NCI-H774 (cell line): ENCODE data around the gene TMC2.

Source experiments
- DNase-seq: peaks from one replicate; lab custom pipeline; 2025; lab: John Stamatoyannopoulos, UW

The TMC2 gene

GRCh38 chr20:2578475-2579192 lies 42.3 kb downstream of the TMC2 start:
- DNase-seq = no peak

- DNase-seq = no peak
Observed at GRCh38 chr20:2585811-2586210, 49.4 kb downstream of the TMC2 start.

- DNase-seq = no peak
Observed at GRCh38 chr20:2593756-2594155, 57.4 kb downstream of the TMC2 start.

- no peak for DNase-seq
Observed at GRCh38 chr20:2595076-2595475, 58.7 kb downstream of the TMC2 start.

DNA sequence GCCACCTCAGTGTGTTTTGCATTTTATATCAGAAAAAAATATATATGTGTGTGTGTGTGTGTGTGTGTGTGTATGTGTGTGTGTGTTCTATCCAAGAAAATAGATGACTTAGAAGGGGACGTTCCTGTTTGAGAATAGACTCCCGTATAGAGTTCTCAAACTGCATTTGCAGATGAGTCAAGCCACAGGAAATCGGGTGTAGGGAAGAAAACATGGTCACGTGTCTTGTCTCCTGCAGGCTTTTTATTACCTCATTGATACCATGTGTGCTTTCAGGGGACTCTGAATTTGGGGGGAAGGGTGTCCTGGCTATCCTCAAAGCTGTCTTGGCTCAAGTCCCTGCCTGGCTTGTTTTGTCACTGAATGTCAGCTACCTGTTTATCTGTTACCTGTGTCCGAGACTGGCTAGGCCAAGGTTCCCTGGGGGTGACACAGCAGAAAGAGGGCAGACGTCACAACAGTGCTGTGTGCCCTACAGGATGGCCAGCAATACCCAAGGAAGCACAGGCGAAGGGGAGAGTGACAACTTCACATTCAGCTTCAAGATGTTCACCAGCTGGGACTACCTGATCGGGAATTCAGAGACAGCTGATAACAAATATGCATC lies 60.4 kb downstream of the TMC2 start:
- DNase-seq = no peak

- no peak for DNase-seq
Observed at GRCh38 chr20:2599288-2600006, 63.1 kb downstream of the TMC2 start.

DNA sequence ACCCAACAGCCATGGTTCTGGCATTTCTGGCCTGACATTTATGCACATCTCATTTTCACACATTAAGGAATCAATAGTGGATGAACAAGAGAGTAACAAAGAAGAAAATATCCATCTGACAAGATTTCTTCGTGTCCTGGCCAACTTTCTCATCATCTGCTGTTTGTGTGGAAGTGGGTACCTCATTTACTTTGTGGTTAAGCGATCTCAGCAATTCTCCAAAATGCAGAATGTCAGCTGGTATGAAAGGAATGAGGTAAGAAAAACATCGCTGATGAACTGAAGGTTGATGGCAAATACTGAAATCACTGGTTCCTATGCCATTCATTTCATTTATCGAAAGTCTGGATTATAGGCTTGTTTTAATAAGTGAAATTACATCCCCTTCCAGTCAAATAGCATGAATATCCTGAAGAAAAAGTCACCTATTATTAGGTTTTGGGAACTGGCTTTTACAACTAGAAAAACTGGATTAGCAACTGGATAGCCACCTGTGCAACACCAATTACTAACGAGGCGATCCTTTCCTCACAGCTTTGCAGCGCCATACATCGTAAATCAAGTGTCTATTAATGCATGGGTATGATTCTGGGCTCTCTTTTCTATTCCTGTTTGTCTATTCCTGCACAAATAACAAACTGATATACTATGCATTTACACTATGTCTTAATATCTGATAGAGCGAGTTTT lies 65.8 kb downstream of the TMC2 start:
- DNase-seq = no peak

- no peak for DNase-seq
Observed at GRCh38 chr20:2602746-2603145, 66.4 kb downstream of the TMC2 start.

DNA sequence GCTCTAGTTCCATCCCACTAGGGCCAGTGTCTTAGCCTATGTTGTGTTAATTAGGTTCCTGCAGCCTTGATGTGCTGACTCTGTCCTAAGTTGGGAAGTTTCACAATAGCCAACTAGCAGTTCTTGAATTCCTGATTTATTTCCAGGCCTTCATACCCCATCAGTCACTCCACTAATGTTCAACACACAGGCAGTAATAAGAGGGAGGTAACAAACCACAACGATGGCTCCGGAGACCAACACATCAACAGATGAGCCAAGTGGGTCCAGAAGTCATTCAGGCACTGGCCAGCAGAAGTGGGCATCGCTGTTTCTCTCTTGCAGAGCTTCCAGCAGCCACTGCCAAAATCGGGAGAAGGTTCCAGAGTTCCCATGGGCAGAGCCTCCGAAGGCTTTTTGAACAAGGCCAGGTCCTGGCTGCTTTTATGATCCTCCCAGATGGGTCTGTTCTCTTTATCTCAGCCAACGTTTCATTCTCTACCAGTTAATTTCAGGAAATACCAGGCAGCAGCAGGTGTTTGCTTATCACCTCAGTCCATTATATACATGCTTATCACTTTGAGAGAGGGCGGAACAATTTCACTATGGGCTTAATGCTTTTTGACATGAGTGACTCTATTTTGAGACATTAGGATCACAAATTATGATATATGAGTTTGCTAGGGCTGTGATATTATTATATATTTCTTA lies 67.6 kb downstream of the TMC2 start:
- no peak for DNase-seq

- DNase-seq = no peak
Observed at GRCh38 chr20:2604506-2604835, 68.1 kb downstream of the TMC2 start.

DNA sequence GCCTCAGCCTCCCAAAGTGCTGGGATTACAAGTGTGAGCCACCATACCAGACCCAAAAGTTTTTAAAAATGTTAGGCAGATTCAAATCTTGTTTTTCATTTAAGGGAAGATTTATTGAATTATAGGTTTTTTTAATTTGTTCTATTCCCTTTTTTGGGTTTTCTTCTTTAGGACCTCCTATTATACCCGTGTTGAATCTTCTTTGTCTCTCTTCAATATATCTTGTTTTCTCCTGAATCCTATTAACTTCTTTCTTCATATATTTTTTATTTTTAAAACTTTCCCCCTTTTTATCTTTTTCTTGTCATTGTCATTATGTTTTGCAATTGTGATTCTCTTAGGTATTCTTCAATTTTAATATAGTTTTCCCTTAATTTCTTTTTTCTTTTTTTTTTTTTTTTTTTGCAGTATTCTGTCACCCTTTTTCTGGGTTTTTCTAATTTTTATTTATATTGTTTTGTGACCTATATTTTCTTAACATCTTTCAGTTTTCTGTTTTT lies 70.2 kb downstream of the TMC2 start:
- no peak for DNase-seq

DNA sequence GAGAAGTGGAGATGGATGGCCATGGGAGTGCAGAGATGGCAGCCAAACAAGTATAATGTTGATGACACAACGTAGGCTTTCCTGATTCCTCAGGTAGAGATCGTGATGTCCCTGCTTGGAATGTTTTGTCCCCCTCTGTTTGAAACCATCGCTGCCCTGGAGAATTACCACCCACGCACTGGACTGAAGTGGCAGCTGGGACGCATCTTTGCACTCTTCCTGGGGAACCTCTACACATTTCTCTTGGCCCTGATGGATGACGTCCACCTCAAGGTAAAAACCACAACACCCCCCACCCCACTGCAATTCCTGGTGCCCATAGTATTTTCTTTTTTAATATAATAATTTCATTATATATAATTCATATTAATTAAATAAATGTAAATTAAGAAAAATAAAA lies 74.0 kb downstream of the TMC2 start:
- DNase-seq = no peak

- DNase-seq = no peak
Observed at GRCh38 chr20:2610941-2611720, 74.8 kb downstream of the TMC2 start.

DNA sequence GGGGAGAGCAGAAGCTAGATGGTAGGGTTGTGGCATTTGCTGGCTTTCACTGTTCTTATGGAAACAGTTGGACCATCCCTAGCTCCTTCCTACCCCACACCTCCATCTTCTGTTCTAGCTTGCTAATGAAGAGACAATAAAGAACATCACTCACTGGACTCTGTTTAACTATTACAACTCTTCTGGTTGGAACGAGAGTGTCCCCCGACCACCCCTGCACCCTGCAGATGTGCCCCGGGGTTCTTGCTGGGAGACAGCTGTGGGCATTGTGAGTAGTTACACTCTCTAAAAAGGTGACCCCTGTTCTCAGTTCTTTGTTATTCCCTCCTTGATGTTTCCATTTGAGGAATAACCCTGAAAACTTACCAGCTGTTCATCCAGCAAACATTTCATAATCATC lies 75.7 kb downstream of the TMC2 start:
- DNase-seq = no peak

DNA sequence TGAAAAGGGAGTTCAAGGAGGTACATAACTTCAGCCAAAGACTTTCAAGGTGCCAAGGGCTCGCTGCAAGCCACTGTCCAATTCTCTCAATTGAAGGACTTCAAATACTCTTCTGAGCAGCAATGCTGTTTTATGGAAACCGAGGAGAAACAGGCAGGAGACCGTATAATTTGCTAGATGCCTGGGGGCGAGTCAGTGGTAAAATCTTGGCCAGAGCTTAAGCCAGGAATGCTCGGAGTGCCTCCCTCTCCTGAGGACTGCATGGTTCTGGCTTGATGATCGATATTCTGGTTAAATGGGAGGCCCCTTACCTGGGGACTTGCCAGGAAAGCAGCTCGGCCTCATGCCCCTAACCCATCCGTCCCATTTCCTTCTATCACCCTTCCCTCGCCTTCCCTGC lies 80.3 kb downstream of the TMC2 start:
- DNase-seq = no peak

- DNase-seq = no peak
Observed at GRCh38 chr20:2617099-2617714, 80.8 kb downstream of the TMC2 start.

DNA sequence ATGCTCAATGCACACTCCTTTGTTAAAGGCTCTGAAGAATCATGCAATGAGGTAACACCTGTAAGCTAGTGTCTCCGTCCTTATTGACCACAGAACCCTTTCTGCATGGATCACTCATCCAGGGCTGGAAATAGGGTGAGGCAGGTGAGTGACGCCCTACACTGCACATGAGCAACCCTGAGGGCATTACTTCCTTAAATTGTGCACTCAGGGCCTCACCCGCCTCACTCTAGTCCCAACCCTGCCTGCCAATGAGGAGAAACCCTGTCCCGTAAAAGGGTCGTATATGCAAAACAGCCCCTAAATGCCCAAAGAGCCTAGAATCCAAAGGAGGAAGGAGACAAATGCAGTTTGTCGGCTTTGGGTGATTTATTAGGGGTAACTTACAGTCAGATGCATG lies 82.4 kb downstream of the TMC2 start:
- no peak for DNase-seq

DNA sequence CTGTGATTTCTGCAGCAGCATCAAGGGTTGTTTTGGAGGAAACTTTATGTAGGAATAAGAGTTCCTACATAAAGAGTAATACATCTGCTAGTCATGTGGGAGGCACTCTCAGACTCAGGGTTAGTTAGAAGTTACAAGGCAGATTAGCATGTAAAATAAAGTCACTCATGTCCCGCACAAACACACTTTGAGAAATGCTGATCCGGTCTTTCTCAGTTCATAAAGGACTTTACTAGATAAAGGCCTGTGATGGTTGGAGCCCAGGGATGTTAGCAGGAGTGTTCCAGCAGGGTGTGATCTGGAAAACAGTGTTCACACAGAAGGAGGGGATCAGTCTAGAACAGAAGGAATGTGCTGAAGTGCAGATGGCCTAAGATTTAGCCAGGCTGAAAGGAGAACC lies 83.0 kb downstream of the TMC2 start:
- DNase-seq = no peak

- DNase-seq = no peak
Observed at GRCh38 chr20:2619961-2620595, 83.7 kb downstream of the TMC2 start.

- no peak for DNase-seq
Observed at GRCh38 chr20:2624190-2624589, 87.8 kb downstream of the TMC2 start.
